Erythroblast (primary cell): ENCODE data around the gene ARPIN.

Experiments used
- DNase-seq, 2 experiments: peaks; one replicate each; lab custom pipeline; 2025; lab: John Stamatoyannopoulos, UW
- GATA1 ChIP-seq: IDR thresholded peaks from 2 replicates; pipeline ENCODE4 v1.6.1; 2011; ENCODE audit warnings: low read depth, mild to moderate bottlenecking, control low read depth, low read length, moderate library complexity
- POLR2A ChIP-seq: IDR thresholded peaks from 2 replicates; pipeline ENCODE4 v1.6.1; 2011; ENCODE audit warnings: mild to moderate bottlenecking, low read length

The ARPIN gene

DNA sequence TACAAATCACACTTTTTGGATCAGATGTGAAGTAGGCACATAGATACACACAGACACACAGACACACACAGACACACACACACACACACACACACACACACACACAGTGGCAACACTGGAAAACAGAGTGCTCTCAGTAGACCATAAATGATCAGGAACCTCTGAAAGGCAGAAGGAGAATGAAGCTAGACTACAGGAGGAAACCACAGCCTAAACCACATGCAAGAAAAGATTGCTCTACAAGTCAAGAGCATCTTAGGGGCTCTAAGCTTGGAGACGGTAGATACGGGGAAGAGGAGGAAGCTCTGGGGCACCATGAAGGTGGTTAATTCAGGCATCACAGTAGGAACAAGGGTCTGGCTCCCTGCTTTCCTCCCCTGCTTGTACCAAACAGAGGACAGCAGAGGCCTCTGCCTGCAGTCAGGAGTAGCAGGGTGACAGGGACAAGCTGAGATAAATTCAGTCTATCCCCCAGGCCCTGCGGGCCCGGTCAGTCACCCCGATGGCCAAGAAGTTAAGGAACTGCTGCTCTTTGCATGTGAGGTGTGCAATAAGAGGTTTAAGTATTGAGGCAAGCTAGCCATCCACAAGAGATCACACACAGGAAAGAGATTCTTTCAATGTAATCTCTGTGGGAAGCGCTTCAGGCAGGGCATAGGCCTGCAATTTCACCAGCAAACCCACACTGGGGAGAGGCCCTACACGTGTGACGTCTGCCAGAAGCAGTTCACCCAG is 23.5 kb upstream of the ARPIN start:
- TF ChIP-seq POLR2A, result no peak
- TF ChIP-seq GATA1, result no peak
- DNase-seq, result no peak

- DNase-seq, result no peak
- TF ChIP-seq GATA1 (no peak), POLR2A (no peak)
These were observed 20.1 kb upstream of the ARPIN start for GRCh38 chr15:89932880-89933279.

GRCh38 chr15:89928421-89928820 is 15.7 kb upstream of the ARPIN start:
- DNase-seq, result no peak
- TF ChIP-seq GATA1, result no peak
- no peak for TF ChIP-seq POLR2A

DNA sequence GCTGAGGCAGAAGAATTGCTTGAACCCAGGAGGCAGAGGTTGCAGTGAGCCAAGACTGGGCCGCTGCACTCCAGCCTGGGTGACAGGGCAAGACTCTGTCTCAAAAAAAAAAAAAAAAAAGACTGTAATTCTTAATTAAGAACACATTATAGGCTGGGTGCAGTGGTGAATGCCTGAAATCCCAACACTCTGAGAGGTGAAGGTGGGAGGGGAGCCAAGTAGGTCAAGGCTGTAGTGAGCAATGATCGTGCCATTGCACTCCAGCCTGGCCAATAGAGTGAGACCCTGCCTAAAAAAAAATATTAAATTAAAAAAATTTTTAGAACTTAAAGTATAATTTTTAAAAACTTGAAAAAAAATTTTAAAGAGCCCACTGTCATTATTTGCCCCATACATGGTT is 13.4 kb upstream of the ARPIN start:
- DNase-seq, result no peak
- TF ChIP-seq POLR2A (no peak), GATA1 (no peak)

DNA sequence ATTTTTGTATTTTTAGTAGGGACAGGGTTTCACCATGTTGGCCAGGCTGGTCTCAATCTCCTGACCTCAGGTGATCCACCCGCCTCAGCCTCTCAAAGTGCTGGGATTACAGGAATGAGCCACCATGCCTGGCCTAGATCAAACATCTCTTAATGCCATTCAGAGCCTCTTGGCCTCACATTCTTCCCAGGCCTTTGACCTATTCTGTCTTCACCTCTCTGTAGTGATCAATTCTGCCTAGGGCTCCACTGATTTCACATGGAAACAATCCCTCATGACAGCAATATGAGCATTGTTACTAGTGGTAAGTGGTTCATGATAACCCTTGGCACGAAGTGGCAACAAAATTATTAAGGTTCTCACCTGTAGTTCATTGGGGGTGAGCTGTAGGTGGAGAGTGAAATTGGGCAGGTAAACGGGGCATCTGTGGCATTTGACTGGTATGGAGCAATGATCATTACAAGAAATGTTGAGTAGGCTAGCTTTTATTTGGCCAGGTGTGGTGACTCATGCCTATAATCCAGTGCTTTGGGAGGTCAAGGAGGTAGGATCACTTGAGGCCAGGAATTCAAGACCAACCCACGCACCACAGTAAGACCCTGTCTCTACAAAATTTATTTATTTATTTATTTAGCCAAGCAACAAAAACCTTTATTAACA is 4.8 kb upstream of the ARPIN start:
- DNase-seq, result no peak
- TF ChIP-seq GATA1 (no peak), POLR2A (no peak)

GRCh38 chr15:89916660-89917059 is 3.9 kb upstream of the ARPIN start:
- DNase-seq, result no peak
- no peak for TF ChIP-seq POLR2A

- no peak for DNase-seq
- no peak for TF ChIP-seq GATA1
- TF ChIP-seq POLR2A, result no peak
These were observed 543 bp downstream of the ARPIN start for GRCh38 chr15:89912145-89912673.

GRCh38 chr15:89910891-89911626 is 1.7 kb downstream of the ARPIN start:
- no peak for TF ChIP-seq POLR2A
- no peak for TF ChIP-seq GATA1
- no peak for DNase-seq

DNA sequence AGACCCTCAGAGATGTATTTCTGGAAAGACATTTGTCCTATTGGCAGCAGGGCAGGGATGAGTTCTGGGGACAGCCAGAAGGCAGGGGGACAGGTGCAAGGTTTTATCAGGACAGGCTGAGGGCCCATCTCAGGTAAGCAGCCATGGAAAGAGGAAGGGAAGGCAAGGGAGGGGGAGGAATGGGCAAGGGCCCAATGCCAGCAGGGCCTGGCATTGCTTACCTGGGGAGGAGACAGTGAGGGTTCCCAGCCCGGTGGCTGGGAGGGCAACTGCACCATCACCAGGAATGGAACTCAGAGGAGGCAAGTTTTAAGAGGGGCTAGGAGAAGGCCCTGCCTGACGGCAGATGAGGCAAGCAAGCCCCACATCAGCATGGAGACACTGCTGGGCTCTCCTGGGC is 3.1 kb downstream of the ARPIN start:
- no peak for DNase-seq
- TF ChIP-seq GATA1 (no peak), POLR2A (no peak)

DNA sequence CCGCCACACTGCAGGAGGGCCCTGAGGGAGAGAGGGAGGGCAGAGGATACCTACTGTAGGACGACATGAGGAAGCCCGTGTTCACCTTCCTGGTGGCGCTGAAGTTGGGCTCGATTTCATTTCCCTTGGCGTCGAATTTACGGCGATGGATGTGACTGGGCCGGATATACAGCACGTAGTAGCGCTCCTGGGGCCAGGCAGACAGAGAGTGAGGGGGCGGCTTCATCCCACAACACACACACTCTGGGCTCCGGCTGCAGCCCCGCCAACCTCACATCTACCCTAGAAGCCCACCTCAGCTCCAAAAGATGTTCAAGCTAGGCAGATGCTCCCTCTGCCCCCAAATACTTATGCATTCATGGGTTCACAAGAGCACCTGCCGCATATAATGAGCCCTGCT is 4.5 kb downstream of the ARPIN start:
- TF ChIP-seq GATA1, result no peak
- TF ChIP-seq POLR2A, result no peak
- DNase-seq, result no peak

GRCh38 chr15:89907289-89907688 is 5.5 kb downstream of the ARPIN start:
- no peak for TF ChIP-seq GATA1
- TF ChIP-seq POLR2A, result no peak
- no peak for DNase-seq

DNA sequence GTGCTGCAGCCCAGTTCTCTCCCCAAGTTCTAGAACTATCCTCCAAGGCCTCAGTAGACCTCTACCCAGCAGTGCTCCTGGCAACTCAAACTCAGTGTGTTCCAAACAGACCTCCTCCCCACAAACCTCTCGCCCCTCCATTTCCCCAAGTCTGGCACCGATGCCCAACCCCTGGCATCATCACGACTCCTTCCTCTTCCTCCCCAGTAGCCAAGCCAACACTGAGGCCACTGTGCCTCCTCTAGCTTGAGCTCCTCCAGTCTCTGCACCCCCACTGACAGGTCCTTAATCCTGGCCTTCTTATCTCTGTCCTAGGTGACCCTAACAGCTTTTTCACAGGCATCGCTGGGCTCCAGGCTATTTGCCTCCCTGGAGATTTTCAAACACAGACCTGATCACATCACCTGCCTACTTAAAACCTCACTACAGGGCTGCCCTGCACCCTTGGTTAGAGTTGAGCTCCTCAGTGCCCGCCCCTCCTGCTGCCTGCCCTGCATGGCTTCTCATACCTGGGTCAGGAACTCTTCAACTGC is 6.8 kb downstream of the ARPIN start:
- no peak for TF ChIP-seq POLR2A
- TF ChIP-seq GATA1, result no peak
- no peak for DNase-seq

DNA sequence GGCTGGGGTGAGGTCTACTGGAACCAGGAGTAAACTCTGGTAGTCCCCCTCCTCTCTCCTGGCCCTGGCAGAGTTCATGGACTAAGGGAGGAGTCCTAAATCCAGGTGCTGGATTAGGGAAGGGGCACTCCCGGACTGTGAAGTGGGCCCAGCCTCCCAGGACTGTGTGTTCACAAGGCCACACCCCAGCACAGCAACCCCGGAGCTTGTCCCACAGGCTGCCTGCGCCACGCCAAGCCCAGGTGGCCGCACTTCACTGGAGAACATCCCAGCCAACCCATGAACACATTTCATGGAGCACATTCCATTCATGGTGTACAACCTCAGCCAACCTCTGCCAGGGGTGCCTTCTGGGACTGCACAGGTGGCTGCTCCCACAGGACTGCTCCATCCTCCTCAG is 8.2 kb downstream of the ARPIN start:
- DNase-seq, result no peak
- TF ChIP-seq POLR2A, result no peak
- no peak for TF ChIP-seq GATA1

DNA sequence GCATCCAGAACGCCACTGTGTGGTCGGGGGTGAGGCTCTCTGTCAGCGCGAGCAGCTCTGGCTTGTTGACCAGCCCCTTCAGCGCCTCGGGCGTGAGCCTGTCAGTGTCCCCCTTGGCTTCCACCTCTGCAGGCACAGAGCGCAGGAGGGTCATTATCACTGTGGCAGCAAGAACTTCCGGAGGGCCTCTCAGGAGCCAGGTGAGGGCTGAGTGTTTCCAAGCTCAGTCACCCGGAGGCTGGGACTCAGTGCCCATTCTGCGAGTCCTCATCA is 9.0 kb downstream of the ARPIN start:
- TF ChIP-seq GATA1 (no peak), POLR2A (no peak)
- no peak for DNase-seq
